H1 (cell line): Measurements from ENCODE around the gene OSCP1. TPM values are rescaled to one million over a fixed set of nuclear protein-coding genes. Genes with fewer than 3 reads are reported as not detected.

ENCODE experiments used
- CTCF ChIA-PET: fragments of 300-600 bp; sonication (Branson Sonifier 250); formaldehyde crosslinking; loops from one replicate; lab custom pipeline; 2021; ENCODE audit not compliant: partially characterized antibody; lab: Charles Lee
- POLR2A ChIA-PET: fragments of 300-600 bp; sonication (Branson Sonifier 250); formaldehyde crosslinking; loops from one replicate; lab custom pipeline; 2021; ENCODE audit warnings: inconsistent platforms; ENCODE audit not compliant: partially characterized antibody; lab: Charles Lee
- DNase-seq, 2 experiments: peaks; one replicate each; pipeline versions ENCODE4 v3.0.0 to v3.0.0-alpha.2; 2010 to 2022; ENCODE audit warnings: low spot score in 2 of 2, low read depth in 1 of 2, mixed read lengths in 1 of 2
- FAIRE-seq: peaks from 2 replicates; lab custom pipeline; 2011; peaks lifted over from hg19 to GRCh38; lab: Jason Lieb, UNC
- H2AFZ ChIP-seq: 2 replicates; pipeline ENCODE4 v1.8.1; 2012; ENCODE audit warnings: low read length, inconsistent platforms
- H2AK5ac ChIP-seq: 2 replicates; pipeline ENCODE4 v1.6.1; 2013; ENCODE audit warnings: low read depth, low read length
- H2BK120ac ChIP-seq: replicated peaks from 2 replicates; pipeline ENCODE3; 2013; ENCODE audit warnings: low read depth, low read length, inconsistent platforms
- H2BK12ac ChIP-seq: 2 replicates; pipeline ENCODE4 v1.6.1; 2013; ENCODE audit warnings: low read depth, low read length
- H2BK15ac ChIP-seq: 2 replicates; pipeline ENCODE4 v1.6.1; 2013; ENCODE audit warnings: low read length
- H2BK20ac ChIP-seq: 2 replicates; pipeline ENCODE4 v1.6.1; 2013; ENCODE audit warnings: low read length
- H2BK5ac ChIP-seq: 2 replicates; pipeline ENCODE4 v1.6.1; 2013; ENCODE audit warnings: low read depth, low read length
- H3K14ac ChIP-seq: 2 replicates; pipeline ENCODE4 v1.6.1; 2013; ENCODE audit warnings: inconsistent platforms; ENCODE audit not compliant: insufficient read length
- H3K18ac ChIP-seq: 2 replicates; pipeline ENCODE4 v1.6.1; 2013; ENCODE audit warnings: low read length; ENCODE audit errors: extremely low read depth
- H3K23ac ChIP-seq: 2 replicates; pipeline ENCODE4 v1.6.1; 2013; ENCODE audit warnings: inconsistent platforms; ENCODE audit not compliant: insufficient read length
- H3K23me2 ChIP-seq: 2 replicates; pipeline ENCODE4 v1.6.1; 2013; ENCODE audit warnings: low read depth, low read length
- H3K27ac ChIP-seq: 2 replicates; pipeline ENCODE4 v1.6.1; 2011; ENCODE audit warnings: low read depth, low read length, inconsistent platforms
- H3K27me3 ChIP-seq, 4 experiments: replicated peaks in 1 of 4; 1 replicate in 1 of 4; 2 replicates in 3 of 4; pipeline versions ENCODE4 v1.6.1 to v1.8.1; 2011 to 2013; ENCODE audit warnings: low read length in 3 of 4, mild to moderate bottlenecking in 3 of 4, inconsistent platforms in 2 of 4, mixed read lengths in 2 of 4, moderate library complexity in 1 of 4; ENCODE audit not compliant: control insufficient read depth in 3 of 4, insufficient read depth in 3 of 4; ENCODE audit errors: extremely low read depth in 1 of 4
- H3K36me3 ChIP-seq, 4 experiments: 2 replicates each; pipeline versions ENCODE4 v1.6.1 to v1.8.1; 2011 to 2013; ENCODE audit warnings: mild to moderate bottlenecking in 4 of 4, low read length in 3 of 4, moderate library complexity in 2 of 4, control low read depth in 1 of 4, inconsistent platforms in 1 of 4; ENCODE audit not compliant: insufficient read depth in 4 of 4, control insufficient read depth in 2 of 4
- H3K4ac ChIP-seq: replicated peaks from 2 replicates; pipeline ENCODE3; 2013; ENCODE audit warnings: low read length, low read depth, mixed read lengths, inconsistent platforms; ENCODE audit not compliant: insufficient read length
- H3K4me1 ChIP-seq, 4 experiments: replicated peaks in 1 of 4; 1 replicate in 1 of 4; 2 replicates in 3 of 4; pipeline versions ENCODE4 v1.6.1 to v1.8.1; 2011 to 2013; ENCODE audit warnings: low read length in 3 of 4, inconsistent platforms in 2 of 4, mixed read lengths in 1 of 4; ENCODE audit not compliant: insufficient read depth in 4 of 4, control insufficient read depth in 3 of 4
- H3K4me2 ChIP-seq, 2 experiments: 2 replicates each; pipeline versions ENCODE4 v1.6.1 to v1.8.1; 2011 to 2013; ENCODE audit warnings: low read depth in 2 of 2, low read length in 2 of 2, control low read depth in 1 of 2, inconsistent platforms in 1 of 2, mild to moderate bottlenecking in 1 of 2; ENCODE audit not compliant: insufficient read depth in 1 of 2
- H3K4me3 ChIP-seq, 4 experiments: fragments of 200-600, 300-600 bp in 1 of 4; sonication (generic), shearing (Covaris generic), sonication (Bioruptor Twin) in 1 of 4; 2 replicates each; pipeline versions ENCODE4 v1.5.1 to v1.8.1; 2011 to 2016; ENCODE audit warnings: low read length in 4 of 4, low read depth in 3 of 4, control low read depth in 2 of 4, inconsistent platforms in 2 of 4, mild to moderate bottlenecking in 2 of 4, mixed read lengths in 1 of 4, moderate library complexity in 1 of 4; ENCODE audit not compliant: insufficient read depth in 2 of 4; ENCODE audit errors: extremely low read depth in 1 of 4
- H3K56ac ChIP-seq: replicated peaks from 2 replicates; pipeline ENCODE3; 2013; ENCODE audit warnings: low read depth, mild to moderate bottlenecking, mixed read lengths, low read length, inconsistent platforms; ENCODE audit not compliant: insufficient read length
- H3K79me1 ChIP-seq: 2 replicates; pipeline ENCODE4 v1.6.1; 2013; ENCODE audit warnings: low read depth, low read length, control low read depth
- H3K79me2 ChIP-seq, 2 experiments: 2 replicates each; pipeline versions ENCODE4 v1.6.1 to v1.8.1; 2012 to 2013; ENCODE audit warnings: low read length in 2 of 2, mild to moderate bottlenecking in 2 of 2, inconsistent platforms in 1 of 2; ENCODE audit not compliant: insufficient read depth in 2 of 2, control insufficient read depth in 1 of 2
- H3K9ac ChIP-seq, 4 experiments: replicated peaks in 1 of 4; 1 replicate in 1 of 4; 2 replicates in 3 of 4; pipeline versions ENCODE4 v1.6.1 to v1.8.1; 2011 to 2013; ENCODE audit warnings: low read depth in 3 of 4, low read length in 3 of 4, control low read depth in 2 of 4, mild to moderate bottlenecking in 2 of 4, moderate library complexity in 2 of 4, inconsistent platforms in 1 of 4; ENCODE audit errors: extremely low read depth in 1 of 4
- H3K9me3 ChIP-seq, 2 experiments: 2 replicates each; pipeline versions ENCODE4 v1.6.1 to v1.8.1; 2012 to 2013; ENCODE audit warnings: mild to moderate bottlenecking in 2 of 2, moderate library complexity in 2 of 2, control low read depth in 1 of 2, inconsistent platforms in 1 of 2, low read depth in 1 of 2, low read length in 1 of 2, mixed read lengths in 1 of 2; ENCODE audit not compliant: insufficient read depth in 2 of 2
- H4K20me1 ChIP-seq, 2 experiments: replicated peaks in 1 of 2; 2 replicates each; pipeline versions ENCODE3 to v1.8.1; 2011 to 2013; ENCODE audit warnings: inconsistent platforms in 2 of 2, low read length in 2 of 2, mild to moderate bottlenecking in 1 of 2; ENCODE audit not compliant: insufficient read depth in 2 of 2, control insufficient read depth in 1 of 2
- H4K5ac ChIP-seq: 2 replicates; pipeline ENCODE4 v1.6.1; 2013; ENCODE audit warnings: low read length, low read depth, mixed read lengths, inconsistent platforms; ENCODE audit not compliant: insufficient read length
- H4K8ac ChIP-seq: 2 replicates; pipeline ENCODE4 v1.8.0; 2013; ENCODE audit warnings: mild to moderate bottlenecking, moderate library complexity, low read length, inconsistent platforms; ENCODE audit not compliant: insufficient read depth; ENCODE audit errors: extremely low read depth
- H4K91ac ChIP-seq: replicated peaks from 2 replicates; pipeline ENCODE3; 2013; ENCODE audit warnings: low read length, mixed read lengths, inconsistent platforms; ENCODE audit not compliant: insufficient read length
- ATF3 ChIP-seq: IDR thresholded peaks from 2 replicates; pipeline ENCODE4 v1.6.1; 2011; ENCODE audit warnings: low read depth, mild to moderate bottlenecking, low read length; ENCODE audit not compliant: insufficient read depth
- CBX5 ChIP-seq: fragments of 300-800, 300-1000 bp; sonication (generic); IDR thresholded peaks from 2 replicates; pipeline ENCODE4 v1.7.1; 2016; ENCODE audit warnings: antibody characterized with exemption, low read length, low read depth
- CBX8 ChIP-seq: fragments of 300-800, 300-1000 bp; sonication (generic); IDR thresholded peaks from 2 replicates; pipeline ENCODE4 v1.7.1; 2016; ENCODE audit warnings: low read depth, low read length, borderline replicate concordance
- CHD1 ChIP-seq: IDR thresholded peaks from 2 replicates; pipeline ENCODE4 v1.6.1; 2012; ENCODE audit warnings: low read depth, low read length, improper control_type of control experiment
- CHD2 ChIP-seq: IDR thresholded peaks from 2 replicates; pipeline ENCODE4 v1.6.1; 2012; ENCODE audit warnings: low read length, improper control_type of control experiment
- HDAC6 ChIP-seq: IDR thresholded peaks from one replicate; pipeline ENCODE4 v1.7.1; 2012; ENCODE audit warnings: low read depth, mild to moderate bottlenecking, inconsistent platforms, low read length, moderate library complexity
- KDM1A ChIP-seq: fragments of 200-600, 300-600 bp; sonication (generic); IDR thresholded peaks from 2 replicates; pipeline ENCODE4 v1.7.1; 2016; ENCODE audit warnings: mild to moderate bottlenecking, low read length, borderline replicate concordance
- NRF1 ChIP-seq: IDR thresholded peaks from 2 replicates; pipeline ENCODE4 v1.6.1; 2011; ENCODE audit warnings: mild to moderate bottlenecking, low read depth, low read length, improper control_type of control experiment
- POLR2A ChIP-seq, 2 experiments: IDR thresholded peaks; 1 replicate in 1 of 2; 2 replicates in 1 of 2; pipeline ENCODE4 v1.6.1; 2011; ENCODE audit warnings: low read depth in 2 of 2, low read length in 2 of 2, mild to moderate bottlenecking in 2 of 2; ENCODE audit errors: control extremely low read depth in 1 of 2
- POU5F1 ChIP-seq: IDR thresholded peaks from 2 replicates; pipeline ENCODE4 v1.6.1; 2011; ENCODE audit warnings: low read depth, mild to moderate bottlenecking, low read length, moderate library complexity
- RNF2 ChIP-seq: fragments of 200-900, 300-1000 bp; sonication (generic); IDR thresholded peaks from 2 replicates; pipeline ENCODE4 v1.7.1; 2016; ENCODE audit warnings: borderline replicate concordance, low read depth, mild to moderate bottlenecking, antibody characterized with exemption, low read length; ENCODE audit not compliant: poor library complexity, severe bottlenecking; ENCODE audit errors: missing control alignments
- SIN3A ChIP-seq, 2 experiments: IDR thresholded peaks in 1 of 2; conservative IDR thresholded peaks in 1 of 2; 2 replicates each; pipeline ENCODE4 v1.6.1; 2011 to 2012; ENCODE audit warnings: low read length in 2 of 2, improper control_type of control experiment in 1 of 2, low read depth in 1 of 2, mild to moderate bottlenecking in 1 of 2
- SP2 ChIP-seq: IDR thresholded peaks from 2 replicates; pipeline ENCODE4 v1.6.1; 2012; ENCODE audit warnings: mild to moderate bottlenecking, low read length, inconsistent platforms
- TAF1 ChIP-seq: IDR thresholded peaks from 2 replicates; pipeline ENCODE4 v1.6.1; 2011; ENCODE audit warnings: mild to moderate bottlenecking, low read depth, low read length
- WGBS, 2 experiments: shearing (Covaris generic) in 1 of 2; methylation state at CpG; one replicate each; pipeline versions ENCODE4 v1.1.6 to v1.1.7; 2013 to 2015; ENCODE audit warnings: low lambda C conversion rate in 2 of 2, mixed read lengths in 2 of 2, inconsistent platforms in 1 of 2, low coverage in 1 of 2, missing lambda C conversion rate in 1 of 2; ENCODE audit not compliant: insufficient replicate concordance in 2 of 2, insufficient coverage in 1 of 2, insufficient read length in 1 of 2; ENCODE audit errors: extremely low coverage in 1 of 2, missing lambda C conversion rate in 1 of 2; 5-methylcytosine and 5-hydroxymethylcytosine counted together
- polyA plus RNA-seq, 7 experiments: library from polyadenylated mRNA; depleted of rRNA in 3 of 7; stranded (reverse) in 5 of 7; unstranded in 2 of 7; fragments of >200 nt in 5 of 7; fragments of 200-250 nt in 2 of 7; gene quantifications; 1 replicate in 5 of 7; 2 replicates in 1 of 7; 4 replicates in 1 of 7; pipeline versions ENCODE4 v1.2.1 to v1.2.3, GENCODE V29; 2011 to 2013; ENCODE audit warnings: missing spikeins in 2 of 7, mixed read lengths in 2 of 7
- total RNA-seq: library from RNA; stranded (reverse); fragmentation: NEBNext Ultra II Directional; extraction: Animal tissue kit (Norgen Biotek cat#: 25700); gene quantifications from 2 replicates; pipeline ENCODE4 v1.2.1, GENCODE V29; 2021

The OSCP1 gene
- total and polyA plus RNA-seq, 2 of the 8 experiments (the other 6 are each of a cell fraction or from before 2014, with no cell fraction given), result 1.8 to 3.3 TPM

GRCh38 chr1:36414384-36414783 lies 35.9 kb downstream of the OSCP1 start:
- Histone ChIP-seq H3K4me1 (peaks cover 0 to 3% (median 0%) of the 10 kb centered on the region in 4 experiments; a peak in 1 of 7 replicates), H3K14ac (no peak overlapping the region), H3K4ac (no peak overlapping the region), H3K79me1 (no peaks in the 10 kb centered on the region; the same call in 1 of the 2 replicates), H3K56ac (no peak overlapping the region), H3K4me2 (no peak overlapping the region), H2BK15ac (no peak overlapping the region), H3K9ac (no peak overlapping the region), H2BK12ac (no peak overlapping the region), H2AFZ (no peak overlapping the region), H3K18ac (no peak overlapping the region), H4K8ac (no peak overlapping the region), H4K91ac (no peak overlapping the region), H2BK120ac (no peak overlapping the region), H4K5ac (no peak overlapping the region), H3K9me3 (no peaks in the 10 kb centered on the region), H3K27ac (no peak overlapping the region), H3K27me3 (no peaks in the 10 kb centered on the region), H3K23ac (no peak overlapping the region), H3K36me3 (peaks cover 0 to 2% (median 0%) of the 10 kb centered on the region in 4 experiments; a peak in 1 of 8 replicates), H2AK5ac (no peak overlapping the region), H3K23me2 (no peaks in the 10 kb centered on the region), H4K20me1 (no peaks in the 10 kb centered on the region), H3K4me3 (no peak overlapping the region), H2BK5ac (no peak overlapping the region), H3K79me2 (no peaks in the 10 kb centered on the region), H2BK20ac (no peak overlapping the region)
- ChIA-PET CTCF (interaction anchor here (1.3 to 4.7 kb wide), 5 partner anchors 8 to 71 kb away, joined by 3 to 24 read pairs (median 11); no protein-coding TSS in a partner anchor), POLR2A (interaction anchor here (0.7 to 2.4 kb wide), 7 partner anchors 12 to 90 kb away, joined by 3 to 6 read pairs (median 3); partner anchors contain the start of gene LSM10)
- no peak for FAIRE-seq
- WGBS, 2 experiments, result 97% methylated on average over 3 of the region's 4 CpGs; no CpG with 5 or more reads in 1 of the 2 experiments
- no peak for DNase-seq
- no peak for TF ChIP-seq RNF2
- no peak for TF ChIP-seq KDM1A
- TF ChIP-seq HDAC6, result no peak
- no peak for TF ChIP-seq CHD1
- TF ChIP-seq POU5F1, result no peak
- TF ChIP-seq CBX5, result no peak
- no peak for TF ChIP-seq TAF1
- TF ChIP-seq SIN3A (conservative IDR thresholded peaks at IDR 0.05 in 1 of 2, IDR thresholded peaks at IDR 0.05 in 1 of 2; ENCODE audit: low read depth in 1 of 2, low read length in 2 of 2), result no peak
- TF ChIP-seq CBX8, result no peak
- no peak for TF ChIP-seq NRF1
- no peak for TF ChIP-seq SP2
- TF ChIP-seq ATF3, result no peak
- TF ChIP-seq CHD2, result no peak
- no peak for TF ChIP-seq POLR2A (IDR thresholded peaks at IDR 0.05; ENCODE audit: control extremely low read depth in 1 of 2, low read depth in 2 of 2, low read length in 2 of 2)
